ENCODE results near the gene NAA25. TPM values are rescaled to one million over a fixed set of nuclear protein-coding genes. Genes with fewer than 3 reads are reported as not detected.
A peak's percentile ranks its signal among the peaks of the same experiment; 100 is the strongest.
"Not testable (repeated sequence)": the region's sequence is repeated elsewhere in the genome, so short reads cannot be mapped to it uniquely, and the experiment has no call there.

Gene NAA25
- total and polyA plus RNA-seq, 3 experiments from 2014 or later: 18.4 to 41.5 (median 39.0) TPM

DNA sequence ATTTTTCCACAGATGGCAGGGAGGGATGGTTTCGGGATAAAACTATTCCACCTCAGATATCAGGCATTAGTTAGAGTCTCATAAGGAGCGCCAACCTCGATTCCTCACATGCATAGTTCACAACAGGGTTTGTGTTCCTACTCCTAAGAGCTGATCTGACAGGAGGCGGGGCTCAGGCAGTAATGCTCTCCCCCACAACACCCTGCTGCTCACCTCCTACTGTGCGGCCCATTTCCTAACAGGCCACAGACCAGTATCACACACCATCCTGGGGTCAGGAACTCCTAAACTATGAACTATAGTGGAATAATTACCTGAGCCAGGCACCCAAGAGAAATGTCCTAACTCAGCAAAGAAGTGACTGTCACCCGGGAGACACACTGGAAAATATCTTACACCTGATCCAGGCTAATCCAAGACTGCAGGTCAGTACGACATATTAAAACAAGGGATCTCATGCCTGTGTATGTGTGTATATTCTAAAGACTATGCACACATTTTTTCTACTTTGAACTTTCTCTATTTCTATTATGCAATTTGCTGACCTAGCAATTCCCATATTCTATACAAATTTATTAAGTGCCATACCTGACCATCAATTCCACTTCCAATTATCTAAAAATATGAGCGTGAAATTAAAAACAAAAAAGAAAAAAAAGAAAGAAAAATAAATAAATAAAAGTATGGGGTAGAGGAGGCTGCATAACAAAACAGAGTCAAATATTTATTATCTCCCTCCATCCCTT, 4.7 kb downstream of the NAA25 start:
- Mint-ChIP-seq H3K36me3 (peaks cover 4 to 48% (median 6%) of the 10 kb centered on the region in 3 donors), H3K9me3 (no peaks in the 10 kb centered on the region), H3K27me3 (no peaks in the 10 kb centered on the region), H3K27ac (peak overlapping the region in 2 of 8 donors; percentile 10 to 75), H3K4me3 (peak overlapping the region in 1 of 7 donors; percentile 40), H3K4me1 (peaks cover 49 to 67% (median 55%) of the 10 kb centered on the region in 3 donors)
- DNase-seq: no peak
- Histone ChIP-seq H3K9me3 (ENCODE audit: low read length) (no peaks in the 10 kb centered on the region), H3K4me1 (ENCODE audit: insufficient read depth, low read length) (peaks cover 26% of the 10 kb centered on the region), H3K4me3 (ENCODE audit: low read length) (no peak overlapping the region), H3K27me3 (ENCODE audit: insufficient read depth, low read length, poor library complexity, severe bottlenecking) (no peaks in the 10 kb centered on the region), H3K27ac (ENCODE audit: low read depth, low read length) (no peak overlapping the region), H3K36me3 (ENCODE audit: insufficient read depth, low read length) (peaks cover 12% of the 10 kb centered on the region)
- ChIA-PET CTCF (no interaction called here), POLR2A (interaction anchor here (0.7 kb wide), 1 partner anchor 50 kb away, joined by 3 read pairs; no protein-coding TSS in a partner anchor)

DNA sequence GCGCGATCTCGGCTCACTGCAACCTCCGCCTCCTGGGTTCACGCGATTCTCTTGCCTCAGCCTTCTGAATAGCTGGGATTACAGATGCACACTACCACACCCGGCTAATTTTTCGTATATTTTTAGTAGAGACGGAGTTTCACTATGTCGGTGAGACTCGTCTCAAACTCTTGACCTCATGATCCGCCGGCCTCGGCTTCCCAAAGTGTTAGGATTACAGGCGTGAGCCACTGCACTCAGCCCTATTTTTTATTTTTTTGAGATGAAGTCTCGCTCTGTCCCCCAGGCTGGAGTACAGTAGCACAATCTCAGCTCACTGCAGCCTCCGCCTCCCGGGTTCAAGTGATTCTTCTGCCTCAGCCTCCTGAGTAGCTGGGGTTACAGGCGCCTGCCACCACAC, 5.8 kb downstream of the NAA25 start:
- CTCF ChIA-PET, H3K9me3 Mint-ChIP-seq: not testable (repeated sequence)

DNA sequence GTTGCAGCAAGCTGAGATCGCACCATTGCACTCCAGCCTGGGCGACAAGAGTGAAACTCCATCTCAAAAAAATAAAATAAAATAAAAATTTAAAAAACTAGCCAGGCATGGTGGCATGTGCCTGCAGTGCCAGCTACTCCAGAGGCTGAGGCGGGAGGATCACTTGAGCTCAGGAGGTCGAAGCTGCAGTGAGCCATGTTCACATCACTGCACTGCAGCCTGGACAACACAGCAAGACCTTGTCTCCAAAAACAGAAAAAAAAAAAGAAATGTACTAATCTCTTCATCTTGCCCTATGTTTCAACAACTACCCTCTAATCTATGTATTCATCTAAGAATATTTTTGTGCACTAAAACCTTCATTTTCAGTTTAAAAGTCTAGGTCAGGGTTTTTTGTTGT, 6.5 kb downstream of the NAA25 start:
- peaks cover 4 to 53% (median 8%) of the 10 kb centered on the region in 3 donors for H3K36me3 Mint-ChIP-seq
- DNase-seq: no peak
- no peak overlapping the region for H3K27ac ChIP-seq (ENCODE audit: low read depth, low read length)

More for the DNA sequence above, 5.8 kb downstream of the NAA25 start:
- Mint-ChIP-seq H3K27ac (peak overlapping the region in 1 of 8 donors; percentile 70), H3K36me3 (peaks cover 4 to 51% (median 8%) of the 10 kb centered on the region in 3 donors), H3K4me1 (peaks cover 43 to 69% (median 59%) of the 10 kb centered on the region in 3 donors)
- H3K4me3 ChIP-seq (ENCODE audit: low read length); POLR2A ChIA-PET; H3K27ac ChIP-seq (ENCODE audit: low read depth, low read length); H3K4me3 Mint-ChIP-seq; H3K9me3 ChIP-seq (ENCODE audit: low read length); H3K27me3 Mint-ChIP-seq; DNase-seq; H3K27me3 ChIP-seq (ENCODE audit: insufficient read depth, low read length, poor library complexity, severe bottlenecking): not testable (repeated sequence)
- H3K36me3 ChIP-seq (ENCODE audit: insufficient read depth, low read length): peaks cover 12% of the 10 kb centered on the region
- H3K4me1 ChIP-seq (ENCODE audit: insufficient read depth, low read length): peaks cover 21% of the 10 kb centered on the region

DNA sequence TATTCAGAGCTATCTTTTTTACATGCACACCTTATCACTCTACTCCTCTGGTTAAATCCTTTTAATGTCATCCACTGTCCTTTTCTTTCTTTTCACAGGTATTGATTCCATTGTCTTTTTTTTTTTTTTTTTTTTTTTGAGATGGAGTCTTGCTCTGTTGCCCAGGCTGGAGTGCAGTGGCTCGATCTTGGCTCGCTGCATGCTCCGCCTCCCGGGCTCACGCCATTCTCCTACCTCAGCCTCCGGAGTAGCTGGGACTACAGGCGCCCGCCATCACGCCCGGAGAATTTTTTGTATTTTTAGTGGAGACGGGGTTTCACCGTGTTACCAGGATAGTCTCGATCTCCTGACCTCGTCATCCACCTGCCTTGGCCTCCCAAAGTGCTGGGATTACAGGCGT, 8.1 kb downstream of the NAA25 start:
- H3K4me3 ChIP-seq (ENCODE audit: low read length); H3K27me3 ChIP-seq (ENCODE audit: insufficient read depth, low read length, poor library complexity, severe bottlenecking); H3K4me1 ChIP-seq (ENCODE audit: insufficient read depth, low read length); H3K27ac ChIP-seq (ENCODE audit: low read depth, low read length); H3K9me3 ChIP-seq (ENCODE audit: low read length); H3K27me3 Mint-ChIP-seq; H3K9me3 Mint-ChIP-seq; DNase-seq; H3K4me3 Mint-ChIP-seq; POLR2A ChIA-PET: not testable (repeated sequence)
- CTCF ChIA-PET: interaction anchor here (0.6 to 0.7 kb wide), 2 partner anchors 98 to 155 kb away, joined by 3 read pairs; no protein-coding TSS in a partner anchor
- peak overlapping the region in 3 of 8 donors; percentile 10 to 52 (median 26) for H3K27ac Mint-ChIP-seq
- H3K36me3 Mint-ChIP-seq: peaks cover 4 to 58% (median 8%) of the 10 kb centered on the region in 3 donors
- peaks cover 15% of the 10 kb centered on the region for H3K36me3 ChIP-seq (ENCODE audit: insufficient read depth, low read length)
- H3K4me1 Mint-ChIP-seq: peaks cover 39 to 67% (median 53%) of the 10 kb centered on the region in 3 donors

More for the DNA sequence above, 6.5 kb downstream of the NAA25 start:
- H3K9me3 Mint-ChIP-seq: no peaks in the 10 kb centered on the region
- H3K4me1 ChIP-seq (ENCODE audit: insufficient read depth, low read length): peaks cover 15% of the 10 kb centered on the region
- no peak overlapping the region for H3K4me3 Mint-ChIP-seq
- ChIA-PET POLR2A (no interaction called here), CTCF (no interaction called here)
- H3K27ac Mint-ChIP-seq: peak overlapping the region in 1 of 8 donors; percentile 50
- no peaks in the 10 kb centered on the region for H3K27me3 ChIP-seq (ENCODE audit: insufficient read depth, low read length, poor library complexity, severe bottlenecking)
- H3K9me3 ChIP-seq (ENCODE audit: low read length): no peaks in the 10 kb centered on the region
- H3K36me3 ChIP-seq (ENCODE audit: insufficient read depth, low read length): peaks cover 12% of the 10 kb centered on the region
- no peak overlapping the region for H3K4me3 ChIP-seq (ENCODE audit: low read length)
- peaks cover 37 to 67% (median 53%) of the 10 kb centered on the region in 3 donors for H3K4me1 Mint-ChIP-seq
- H3K27me3 Mint-ChIP-seq: no peaks in the 10 kb centered on the region

DNA sequence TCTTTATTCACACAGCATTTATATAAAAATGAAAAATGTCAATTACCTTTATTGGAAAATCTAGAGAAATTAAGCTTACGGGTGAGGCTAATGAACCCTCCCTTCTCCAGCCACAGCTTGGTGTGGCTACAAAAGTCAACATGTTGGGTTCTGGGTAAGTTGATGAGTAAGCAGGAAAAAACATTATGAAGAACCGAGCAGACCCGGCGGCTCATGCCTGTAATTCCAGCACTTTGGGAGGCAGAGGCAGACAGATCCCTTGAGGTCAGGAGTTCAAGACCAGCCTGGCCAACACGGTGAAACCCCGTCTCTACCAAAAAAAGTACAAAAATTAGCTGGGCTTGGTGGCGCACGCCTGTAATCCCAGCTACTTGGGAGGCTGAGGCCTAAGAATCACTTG, 10.9 kb downstream of the NAA25 start:
- H3K27ac ChIP-seq (ENCODE audit: low read depth, low read length): no peak overlapping the region
- H3K4me3 ChIP-seq (ENCODE audit: low read length): no peak overlapping the region
- ChIA-PET CTCF (interaction anchor here (1.1 kb wide), 1 partner anchor 85 kb away, joined by 4 read pairs; the partner anchor contains the start of gene TMEM116), POLR2A (interaction anchor here (0.8 kb wide), 1 partner anchor 10 kb away, joined by 3 read pairs; no protein-coding TSS in a partner anchor)
- H3K36me3 ChIP-seq (ENCODE audit: insufficient read depth, low read length): peaks cover 15% of the 10 kb centered on the region
- no peaks in the 10 kb centered on the region for H3K9me3 ChIP-seq (ENCODE audit: low read length)
- no peaks in the 10 kb centered on the region for H3K9me3 Mint-ChIP-seq
- peak overlapping the region in 1 of 8 donors; percentile 71 for H3K27ac Mint-ChIP-seq
- peaks cover 4 to 54% (median 10%) of the 10 kb centered on the region in 3 donors for H3K36me3 Mint-ChIP-seq
- peaks cover 9% of the 10 kb centered on the region for H3K4me1 ChIP-seq (ENCODE audit: insufficient read depth, low read length)
- H3K4me3 Mint-ChIP-seq: no peak overlapping the region
- no peak for DNase-seq
- H3K27me3 Mint-ChIP-seq: no peaks in the 10 kb centered on the region
- no peaks in the 10 kb centered on the region for H3K27me3 ChIP-seq (ENCODE audit: insufficient read depth, low read length, poor library complexity, severe bottlenecking)
- H3K4me1 Mint-ChIP-seq: peaks cover 31 to 51% (median 42%) of the 10 kb centered on the region in 3 donors

DNA sequence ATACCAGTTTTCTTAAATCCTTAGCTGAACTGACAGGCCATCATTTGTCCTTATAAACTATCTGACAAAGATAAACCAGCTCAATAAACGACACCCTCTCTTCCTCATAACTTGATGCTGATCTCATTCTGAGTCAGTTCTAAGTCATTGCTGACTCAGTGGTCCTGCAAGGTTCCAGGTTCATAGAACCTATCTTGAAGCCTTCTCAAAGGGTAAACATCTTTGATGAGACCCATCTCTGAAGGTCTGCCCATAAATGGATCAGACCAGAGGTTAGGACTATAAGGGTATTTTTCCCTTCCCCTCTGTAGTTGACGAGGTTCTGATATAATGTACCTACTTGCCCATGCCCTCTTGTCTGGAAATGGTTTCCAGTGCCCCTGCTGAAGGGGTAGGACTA, 11.9 kb downstream of the NAA25 start:
- Mint-ChIP-seq H3K27ac (peak overlapping the region; percentile 32 to 87 (median 68)), H3K9me3 (no peaks in the 10 kb centered on the region), H3K36me3 (peaks cover 4 to 57% (median 8%) of the 10 kb centered on the region in 3 donors), H3K27me3 (no peaks in the 10 kb centered on the region), H3K4me1 (peaks cover 29 to 46% (median 37%) of the 10 kb centered on the region in 3 donors), H3K4me3 (no peak overlapping the region)
- Histone ChIP-seq H3K27me3 (ENCODE audit: insufficient read depth, low read length, poor library complexity, severe bottlenecking) (no peaks in the 10 kb centered on the region), H3K4me3 (ENCODE audit: low read length) (no peak overlapping the region), H3K27ac (ENCODE audit: low read depth, low read length) (no peak overlapping the region), H3K9me3 (ENCODE audit: low read length) (no peaks in the 10 kb centered on the region), H3K4me1 (ENCODE audit: insufficient read depth, low read length) (peaks cover 9% of the 10 kb centered on the region), H3K36me3 (ENCODE audit: insufficient read depth, low read length) (peaks cover 15% of the 10 kb centered on the region)
- ChIA-PET CTCF (interaction anchor here (1.1 kb wide), 1 partner anchor 84 kb away, joined by 4 read pairs; the partner anchor contains the start of gene TMEM116), POLR2A (no interaction called here)
- DNase-seq: no peak

DNA sequence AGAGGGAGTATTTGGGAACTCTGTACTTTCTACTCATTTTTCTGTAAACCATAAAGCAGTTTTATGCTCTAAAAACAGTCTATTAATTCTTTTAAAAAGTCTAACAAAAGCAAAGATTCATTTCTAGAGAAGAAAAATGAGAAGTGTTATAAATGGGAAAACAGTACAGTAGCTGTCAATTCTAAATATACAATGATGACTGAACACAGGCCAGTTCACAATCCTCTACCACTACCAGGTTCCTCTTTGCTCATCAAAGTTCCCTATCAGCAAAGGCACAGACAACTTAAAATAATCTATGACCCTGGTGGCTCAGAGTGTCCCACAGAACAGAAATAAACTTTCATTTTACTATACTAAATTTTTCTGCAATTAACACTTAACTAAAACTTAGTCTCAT, 12.5 kb downstream of the NAA25 start:
- Mint-ChIP-seq H3K27me3 (no peaks in the 10 kb centered on the region), H3K27ac (peak overlapping the region in 6 of 8 donors; percentile 9 to 47 (median 40)), H3K36me3 (peaks cover 3 to 61% (median 7%) of the 10 kb centered on the region in 3 donors), H3K4me3 (no peak overlapping the region), H3K4me1 (peaks cover 27 to 44% (median 33%) of the 10 kb centered on the region in 3 donors), H3K9me3 (no peaks in the 10 kb centered on the region)
- Histone ChIP-seq H3K27me3 (ENCODE audit: insufficient read depth, low read length, poor library complexity, severe bottlenecking) (no peaks in the 10 kb centered on the region), H3K27ac (ENCODE audit: low read depth, low read length) (no peak overlapping the region), H3K9me3 (ENCODE audit: low read length) (no peaks in the 10 kb centered on the region), H3K4me3 (ENCODE audit: low read length) (no peak overlapping the region), H3K4me1 (ENCODE audit: insufficient read depth, low read length) (peaks cover 9% of the 10 kb centered on the region), H3K36me3 (ENCODE audit: insufficient read depth, low read length) (peaks cover 13% of the 10 kb centered on the region)
- ChIA-PET POLR2A (no interaction called here), CTCF (no interaction called here)
- no peak for DNase-seq

DNA sequence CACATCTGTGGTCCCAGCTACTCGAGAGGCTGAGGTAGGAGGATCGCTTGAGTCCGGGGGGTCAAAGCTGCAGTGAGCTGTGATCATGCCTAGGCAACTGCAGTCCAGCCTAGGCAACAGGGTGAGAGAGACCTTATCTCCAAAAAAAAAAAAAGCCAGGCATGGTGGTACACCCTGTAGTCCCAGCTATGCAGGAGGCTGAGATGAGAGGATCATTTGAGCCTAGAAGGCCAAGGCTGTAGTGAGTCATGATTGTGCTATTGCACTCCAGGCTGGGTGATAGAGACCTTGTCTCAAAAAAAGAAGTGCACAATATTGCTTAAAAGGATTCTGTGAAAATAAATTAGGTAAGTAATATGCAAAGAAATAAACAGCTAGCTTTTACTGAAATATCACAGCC, 17.0 kb downstream of the NAA25 start:
- H3K27me3 ChIP-seq (ENCODE audit: insufficient read depth, low read length, poor library complexity, severe bottlenecking): no peaks in the 10 kb centered on the region
- H3K9me3 ChIP-seq (ENCODE audit: low read length): no peaks in the 10 kb centered on the region
- Mint-ChIP-seq H3K36me3 (peaks cover 0 to 59% (median 9%) of the 10 kb centered on the region in 3 donors), H3K27me3 (no peaks in the 10 kb centered on the region), H3K4me1 (peaks cover 19 to 29% (median 28%) of the 10 kb centered on the region in 3 donors), H3K9me3 (no peaks in the 10 kb centered on the region), H3K4me3 (no peak overlapping the region), H3K27ac (peak overlapping the region in 1 of 8 donors; percentile 46)
- peaks cover 4% of the 10 kb centered on the region for H3K4me1 ChIP-seq (ENCODE audit: insufficient read depth, low read length)
- H3K36me3 ChIP-seq (ENCODE audit: insufficient read depth, low read length): peaks cover 1% of the 10 kb centered on the region
- H3K27ac ChIP-seq (ENCODE audit: low read depth, low read length): no peak overlapping the region
- ChIA-PET CTCF (no interaction called here), POLR2A (no interaction called here)
- DNase-seq: no peak
- no peak overlapping the region for H3K4me3 ChIP-seq (ENCODE audit: low read length)
